ENCODE measurements around the gene LRRC4C.

- TF ChIP-seq, protein P1, sequence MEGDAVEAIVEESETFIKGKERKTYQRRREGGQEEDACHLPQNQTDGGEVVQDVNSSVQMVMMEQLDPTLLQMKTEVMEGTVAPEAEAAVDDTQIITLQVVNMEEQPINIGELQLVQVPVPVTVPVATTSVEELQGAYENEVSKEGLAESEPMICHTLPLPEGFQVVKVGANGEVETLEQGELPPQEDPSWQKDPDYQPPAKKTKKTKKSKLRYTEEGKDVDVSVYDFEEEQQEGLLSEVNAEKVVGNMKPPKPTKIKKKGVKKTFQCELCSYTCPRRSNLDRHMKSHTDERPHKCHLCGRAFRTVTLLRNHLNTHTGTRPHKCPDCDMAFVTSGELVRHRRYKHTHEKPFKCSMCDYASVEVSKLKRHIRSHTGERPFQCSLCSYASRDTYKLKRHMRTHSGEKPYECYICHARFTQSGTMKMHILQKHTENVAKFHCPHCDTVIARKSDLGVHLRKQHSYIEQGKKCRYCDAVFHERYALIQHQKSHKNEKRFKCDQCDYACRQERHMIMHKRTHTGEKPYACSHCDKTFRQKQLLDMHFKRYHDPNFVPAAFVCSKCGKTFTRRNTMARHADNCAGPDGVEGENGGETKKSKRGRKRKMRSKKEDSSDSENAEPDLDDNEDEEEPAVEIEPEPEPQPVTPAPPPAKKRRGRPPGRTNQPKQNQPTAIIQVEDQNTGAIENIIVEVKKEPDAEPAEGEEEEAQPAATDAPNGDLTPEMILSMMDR (IDR thresholded peaks at IDR 0.05), result no peak
- no peak for TF ChIP-seq POLR2A (IDR thresholded peaks at IDR 0.05)
Measured at GRCh38 chr11:41134971-41135370, 324.5 kb downstream of the LRRC4C start.

Data from heart left ventricle (tissue), 13 donors.